ENCODE measurements around the gene GARIN5A. TPM values are rescaled to one million over a fixed set of nuclear protein-coding genes. Genes with fewer than 3 reads are reported as not detected.
A peak's percentile ranks its signal among the peaks of the same experiment; 100 is the strongest.

Gene GARIN5A
- total RNA-seq, 2 donors from 2014 or later: 1.0 TPM; not detected in 1

DNA sequence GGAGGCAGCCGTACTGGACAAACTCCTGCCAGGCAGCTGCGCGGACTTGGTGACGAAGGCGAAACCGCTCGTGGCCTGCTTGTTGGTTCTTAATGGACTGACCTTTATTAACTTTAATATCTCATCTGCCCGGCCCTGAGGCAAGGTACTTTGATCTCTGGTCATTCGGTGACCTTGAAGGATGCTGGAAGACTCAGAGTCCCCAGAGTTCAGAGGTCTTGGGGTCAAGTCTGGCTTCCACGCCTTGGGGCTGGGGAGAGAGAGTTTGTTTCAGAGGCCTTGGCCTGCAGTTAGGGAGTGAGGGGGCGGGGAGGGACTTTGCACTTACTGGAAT lies 10.0 kb downstream of the GARIN5A start:
- DNase-seq: no peak
- intact Hi-C loops (cut with DNase I): no loop called here
- H3K27ac ChIP-seq: no peak overlapping the region

DNA sequence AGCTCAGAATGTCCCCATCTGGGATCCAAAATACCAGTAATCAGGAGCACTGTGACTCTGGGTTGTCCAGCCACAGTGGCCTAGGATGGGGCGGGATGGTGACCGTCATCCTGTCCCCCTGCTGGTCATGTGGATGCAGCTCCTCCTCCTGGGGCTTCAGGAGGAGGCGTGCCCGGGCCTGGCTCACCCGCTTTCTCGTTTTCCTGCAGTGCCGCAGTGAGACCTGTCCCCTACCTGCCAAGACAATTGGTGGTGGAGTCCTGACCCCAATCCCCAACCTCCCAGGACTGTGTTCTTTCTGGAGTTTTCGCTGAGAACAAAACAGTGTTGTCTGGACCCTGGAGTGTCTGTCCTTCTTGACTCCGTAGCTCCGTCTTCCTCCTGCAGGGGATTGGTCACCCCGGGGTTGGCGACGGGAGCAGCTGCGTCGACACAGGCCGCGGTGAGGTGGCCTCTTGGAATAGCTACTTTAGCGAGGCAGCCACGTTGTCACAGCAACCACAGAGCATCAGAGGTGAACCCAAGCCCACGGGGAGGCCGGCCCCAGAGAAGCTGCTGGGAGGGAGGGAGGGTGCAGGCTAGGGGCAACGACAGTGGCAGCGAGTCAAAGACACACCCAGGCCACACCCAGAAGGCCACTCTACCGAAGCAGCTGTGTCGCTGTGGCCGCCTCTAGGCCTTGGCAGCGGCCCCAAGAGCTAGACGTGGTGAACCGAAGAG lies 10.5 kb downstream of the GARIN5A start:
- no peak overlapping the region for H3K4me3 ChIP-seq
- DNase-seq (peak in 2 of 4 donors; percentile 14 to 18), ATAC-seq (peak; percentile 22)
- H3K27ac ChIP-seq: no peak overlapping the region
- peaks cover 0 to 4% of the 10 kb centered on the region in 2 donors for H3K27me3 ChIP-seq
- no peaks in the 10 kb centered on the region for H3K9me3 ChIP-seq
- TF ChIP-seq, protein P1, sequence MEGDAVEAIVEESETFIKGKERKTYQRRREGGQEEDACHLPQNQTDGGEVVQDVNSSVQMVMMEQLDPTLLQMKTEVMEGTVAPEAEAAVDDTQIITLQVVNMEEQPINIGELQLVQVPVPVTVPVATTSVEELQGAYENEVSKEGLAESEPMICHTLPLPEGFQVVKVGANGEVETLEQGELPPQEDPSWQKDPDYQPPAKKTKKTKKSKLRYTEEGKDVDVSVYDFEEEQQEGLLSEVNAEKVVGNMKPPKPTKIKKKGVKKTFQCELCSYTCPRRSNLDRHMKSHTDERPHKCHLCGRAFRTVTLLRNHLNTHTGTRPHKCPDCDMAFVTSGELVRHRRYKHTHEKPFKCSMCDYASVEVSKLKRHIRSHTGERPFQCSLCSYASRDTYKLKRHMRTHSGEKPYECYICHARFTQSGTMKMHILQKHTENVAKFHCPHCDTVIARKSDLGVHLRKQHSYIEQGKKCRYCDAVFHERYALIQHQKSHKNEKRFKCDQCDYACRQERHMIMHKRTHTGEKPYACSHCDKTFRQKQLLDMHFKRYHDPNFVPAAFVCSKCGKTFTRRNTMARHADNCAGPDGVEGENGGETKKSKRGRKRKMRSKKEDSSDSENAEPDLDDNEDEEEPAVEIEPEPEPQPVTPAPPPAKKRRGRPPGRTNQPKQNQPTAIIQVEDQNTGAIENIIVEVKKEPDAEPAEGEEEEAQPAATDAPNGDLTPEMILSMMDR (IDR thresholded peaks at IDR 0.05): peak in 1 of 7 experiments; percentile 3
- no peak for TF ChIP-seq POLR2A (IDR thresholded peaks at IDR 0.05)
- WGBS, 2 donors: 49 to 71% methylated on average over 17 to 28 of the region's 29 CpGs
- no peaks in the 10 kb centered on the region for H3K36me3 ChIP-seq (replicated peaks in 1 of 2; ENCODE audit: insufficient read depth in 1 of 2, low read depth in 2 of 2)
- intact Hi-C loops (cut with DNase I): no loop called here
- no peaks in the 10 kb centered on the region for H3K4me1 ChIP-seq

More for the DNA sequence above, 10.0 kb downstream of the GARIN5A start:
- Histone ChIP-seq H3K9me3 (no peaks in the 10 kb centered on the region), H3K36me3 (replicated peaks in 1 of 2; ENCODE audit: insufficient read depth in 1 of 2, low read depth in 2 of 2) (no peaks in the 10 kb centered on the region), H3K4me1 (no peaks in the 10 kb centered on the region), H3K27me3 (peaks cover 0 to 4% of the 10 kb centered on the region in 2 donors), H3K4me3 (no peak overlapping the region)
- TF ChIP-seq POLR2A (IDR thresholded peaks at IDR 0.05): no peak
- WGBS, 2 donors: 76 to 86% methylated on average over 8 to 11 of the region's 11 CpGs
- no peak for ATAC-seq

DNA sequence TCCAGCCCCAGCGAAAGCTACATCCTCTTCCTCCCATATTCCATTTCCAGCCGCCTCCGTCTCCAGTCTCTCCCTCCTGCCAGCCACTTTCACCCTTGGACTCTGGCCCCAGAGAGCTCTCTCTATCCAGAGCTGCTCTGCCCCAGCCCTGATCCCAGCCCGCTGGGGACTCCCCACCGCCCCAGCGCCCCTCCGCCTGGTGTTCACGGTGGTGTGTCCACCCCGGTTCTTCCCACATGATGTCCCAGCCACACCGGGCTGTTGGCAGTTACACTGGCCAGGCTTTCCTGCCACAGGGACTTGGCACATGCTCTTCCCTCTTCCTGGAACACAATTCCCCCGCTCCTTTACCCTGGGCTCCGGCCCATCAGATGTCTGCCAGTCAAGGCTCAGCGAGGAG lies 11.6 kb downstream of the GARIN5A start:
- H3K27ac ChIP-seq: no peak overlapping the region
- H3K36me3 ChIP-seq (replicated peaks in 1 of 2; ENCODE audit: insufficient read depth in 1 of 2, low read depth in 2 of 2): no peaks in the 10 kb centered on the region
- H3K9me3 ChIP-seq: no peaks in the 10 kb centered on the region
- ATAC-seq: no peak
- WGBS, 2 donors: 71 to 80% methylated on average over 10 to 13 of the region's 13 CpGs
- no peak for TF ChIP-seq POLR2A (IDR thresholded peaks at IDR 0.05)
- TF ChIP-seq, protein P1 (IDR thresholded peaks at IDR 0.05): no peak
- intact Hi-C loops (cut with DNase I): loop anchor here (5.0 kb wide), 1 partner anchor 93 kb away; no protein-coding TSS in a partner anchor
- H3K4me3 ChIP-seq: no peak overlapping the region
- H3K27me3 ChIP-seq: peaks cover 0 to 4% of the 10 kb centered on the region in 2 donors
- no peak for DNase-seq
- H3K4me1 ChIP-seq: no peaks in the 10 kb centered on the region

DNA sequence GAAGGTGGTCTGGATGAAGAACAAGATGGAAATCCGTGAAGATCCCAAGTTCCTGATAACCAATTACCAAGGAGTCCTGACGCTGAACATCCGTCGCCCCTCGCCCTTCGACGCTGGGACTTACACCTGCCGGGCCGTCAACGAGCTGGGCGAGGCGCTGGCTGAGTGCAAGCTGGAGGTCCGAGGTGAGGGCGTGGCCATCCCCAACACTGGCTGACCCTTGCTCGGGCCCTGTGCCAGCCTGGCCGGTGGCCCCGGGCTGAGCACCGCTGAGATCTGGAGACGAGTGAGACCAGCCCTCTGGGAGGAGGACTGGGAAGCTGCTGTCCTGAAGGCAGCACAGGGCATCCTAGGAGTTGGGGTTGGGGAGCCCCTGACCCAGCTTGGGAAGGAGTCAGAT lies 12.3 kb downstream of the GARIN5A start:
- WGBS, 2 donors: 40 to 56% methylated on average over 1 to 19 of the region's 19 CpGs
- Histone ChIP-seq H3K9me3 (no peaks in the 10 kb centered on the region), H3K27ac (no peak overlapping the region), H3K4me1 (no peaks in the 10 kb centered on the region), H3K36me3 (replicated peaks in 1 of 2; ENCODE audit: insufficient read depth in 1 of 2, low read depth in 2 of 2) (no peaks in the 10 kb centered on the region), H3K27me3 (peaks cover 0 to 4% of the 10 kb centered on the region in 2 donors), H3K4me3 (no peak overlapping the region)
- TF ChIP-seq POLR2A (IDR thresholded peaks at IDR 0.05): no peak
- TF ChIP-seq, protein P1 (IDR thresholded peaks at IDR 0.05): no peak
- intact Hi-C loops (cut with DNase I): loop anchor here (5.0 kb wide), 1 partner anchor 92 kb away; no protein-coding TSS in a partner anchor
- no peak for DNase-seq
- ATAC-seq: no peak

DNA sequence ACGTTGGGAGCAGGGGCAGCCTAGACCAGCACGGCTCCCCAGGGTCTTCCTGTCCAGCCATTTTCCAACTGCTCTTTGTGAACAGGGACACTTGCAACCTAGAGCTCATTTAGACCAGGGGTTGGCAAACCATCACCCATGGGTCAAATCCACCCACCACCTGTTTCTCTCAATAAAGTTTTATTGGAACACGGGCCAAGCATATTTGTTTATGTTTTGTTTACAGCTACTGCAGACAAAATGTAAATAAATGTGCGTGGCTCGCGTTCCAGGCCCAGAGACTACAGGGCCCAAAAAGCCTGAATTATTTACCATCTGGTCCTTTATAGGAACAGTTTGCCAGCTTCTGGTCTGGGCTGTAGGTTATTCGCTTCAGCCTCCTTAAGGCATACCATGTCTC lies 13.7 kb downstream of the GARIN5A start:
- Histone ChIP-seq H3K36me3 (replicated peaks in 1 of 2; ENCODE audit: insufficient read depth in 1 of 2, low read depth in 2 of 2) (no peaks in the 10 kb centered on the region), H3K27me3 (peaks cover 0 to 8% of the 10 kb centered on the region in 2 donors), H3K27ac (no peak overlapping the region), H3K9me3 (no peaks in the 10 kb centered on the region), H3K4me1 (no peaks in the 10 kb centered on the region), H3K4me3 (no peak overlapping the region)
- DNase-seq (no peak), ATAC-seq (no peak)
- WGBS, 2 donors: 69 to 70% methylated on average over 7 of the region's 7 CpGs
- no peak for TF ChIP-seq POLR2A (IDR thresholded peaks at IDR 0.05)
- TF ChIP-seq, protein P1 (IDR thresholded peaks at IDR 0.05): no peak
- intact Hi-C loops (cut with DNase I): loop anchor here (5.0 kb wide), 1 partner anchor 91 kb away; no protein-coding TSS in a partner anchor
